ENCODE data around the gene STK11.

The STK11 gene

GRCh38 chr19:1260749-1261537, 55.4 kb downstream of the STK11 start:
- peak; percentile 96 for DNase-seq (ENCODE audit: low spot score)
- in situ Hi-C loops (cut with MboI; ENCODE audit: low sequenced_read_pairs, unreplicated experiment) = no loop called here
- no peak for TF ChIP-seq CTCF (IDR thresholded peaks at IDR 0.05; ENCODE audit: borderline replicate concordance, control extremely low read depth, extremely low read depth, insufficient read depth, missing control alignments)

GRCh38 chr19:1261538-1261797, 55.9 kb downstream of the STK11 start:
- in situ Hi-C loops (cut with MboI; ENCODE audit: low sequenced_read_pairs, unreplicated experiment) = no loop called here
- no peak for TF ChIP-seq CTCF (IDR thresholded peaks at IDR 0.05; ENCODE audit: borderline replicate concordance, control extremely low read depth, extremely low read depth, insufficient read depth, missing control alignments)
- no peak for DNase-seq (ENCODE audit: low spot score)

- in situ Hi-C loops (cut with MboI; ENCODE audit: low sequenced_read_pairs, unreplicated experiment) = no loop called here
- no peak for TF ChIP-seq CTCF (IDR thresholded peaks at IDR 0.05; ENCODE audit: borderline replicate concordance, control extremely low read depth, extremely low read depth, insufficient read depth, missing control alignments)
- no peak for DNase-seq (ENCODE audit: low spot score)
Observed at GRCh38 chr19:1261798-1262622, 56.4 kb downstream of the STK11 start.

- in situ Hi-C loops (cut with MboI; ENCODE audit: low sequenced_read_pairs, unreplicated experiment) = no loop called here
- no peak for DNase-seq (ENCODE audit: low spot score)
- TF ChIP-seq CTCF (IDR thresholded peaks at IDR 0.05; ENCODE audit: borderline replicate concordance, control extremely low read depth, extremely low read depth, insufficient read depth, missing control alignments) = no peak
Observed at GRCh38 chr19:1262623-1263123, 57.1 kb downstream of the STK11 start.

- TF ChIP-seq CTCF (IDR thresholded peaks at IDR 0.05; ENCODE audit: borderline replicate concordance, control extremely low read depth, extremely low read depth, insufficient read depth, missing control alignments) = no peak
- in situ Hi-C loops (cut with MboI; ENCODE audit: low sequenced_read_pairs, unreplicated experiment) = no loop called here
- DNase-seq (ENCODE audit: low spot score) = no peak
Observed at GRCh38 chr19:1263188-1263587, 57.6 kb downstream of the STK11 start.

GRCh38 chr19:1264801-1265614, 59.4 kb downstream of the STK11 start:
- in situ Hi-C loops (cut with MboI; ENCODE audit: low sequenced_read_pairs, unreplicated experiment) = no loop called here
- TF ChIP-seq CTCF (IDR thresholded peaks at IDR 0.05; ENCODE audit: borderline replicate concordance, control extremely low read depth, extremely low read depth, insufficient read depth, missing control alignments) = no peak
- peak; percentile 63 for DNase-seq (ENCODE audit: low spot score)
